HepG2 (cell line): ENCODE results near the gene NOL8. TPM values are rescaled to one million over a fixed set of nuclear protein-coding genes. Genes with fewer than 3 reads are reported as not detected.

Experiments used
- HDAC6 ChIP-seq: fragments of 200-600 bp; sonication (generic); IDR thresholded peaks from 2 replicates; pipeline ENCODE4 v1.7.0; 2017; ENCODE audit warnings: mild to moderate bottlenecking, antibody characterized with exemption, low read length, low read depth
- HIVEP1 ChIP-seq: sonication (generic); formaldehyde crosslinking; IDR thresholded peaks from 2 replicates; pipeline ENCODE4 v1.4.0; 2020; ENCODE audit warnings: mild to moderate bottlenecking, missing genetic modification reagents
- JUNB ChIP-seq: sonication (generic); formaldehyde crosslinking; IDR thresholded peaks from 2 replicates; pipeline ENCODE4 v1.8.0; 2022; ENCODE audit warnings: missing genetic modification reagents, mild to moderate bottlenecking, borderline replicate concordance
- KDM2A ChIP-seq: sonication (generic); formaldehyde crosslinking; IDR thresholded peaks from 2 replicates; pipeline ENCODE4 v1.4.0; 2020; ENCODE audit warnings: low read depth, missing genetic modification reagents, borderline replicate concordance
- LBX2 ChIP-seq: sonication (generic); formaldehyde crosslinking; IDR thresholded peaks from 2 replicates; pipeline ENCODE4 v1.5.0; 2020; ENCODE audit warnings: missing genetic modification reagents, mild to moderate bottlenecking, borderline replicate concordance
- NFIB ChIP-seq: sonication (generic); formaldehyde crosslinking; IDR thresholded peaks from 2 replicates; pipeline ENCODE4 v1.9.0; 2021; ENCODE audit warnings: missing genetic modification reagents, mild to moderate bottlenecking, borderline replicate concordance
- POLR2A ChIP-seq, 2 experiments: IDR thresholded peaks; 2 replicates each; pipeline ENCODE4 v1.6.1; 2011; ENCODE audit warnings: low read depth in 2 of 2, low read length in 2 of 2, mild to moderate bottlenecking in 1 of 2, moderate library complexity in 1 of 2; ENCODE audit not compliant: insufficient read depth in 1 of 2
- RBAK ChIP-seq: sonication (generic); formaldehyde crosslinking; IDR thresholded peaks from 2 replicates; pipeline ENCODE4 v1.5.1; 2020; ENCODE audit warnings: mild to moderate bottlenecking, missing genetic modification reagents
- RBFOX2 ChIP-seq: fragments of 200-400 bp; formaldehyde crosslinking; IDR thresholded peaks from 2 replicates; pipeline ENCODE4 v1.6.1; 2017; ENCODE audit warnings: low read depth, mild to moderate bottlenecking, low read length
- RXRB ChIP-seq: IDR thresholded peaks from 2 replicates; pipeline ENCODE4 v1.6.1; 2016; ENCODE audit warnings: borderline replicate concordance, missing genetic modification reagents, missing compliant biosample characterization
- SNAI1 ChIP-seq: sonication (generic); formaldehyde crosslinking; IDR thresholded peaks from 2 replicates; pipeline ENCODE4 v1.5.0; 2020; ENCODE audit warnings: mild to moderate bottlenecking, missing genetic modification reagents, borderline replicate concordance
- SP4 ChIP-seq: sonication (generic); formaldehyde crosslinking; IDR thresholded peaks from 2 replicates; pipeline ENCODE4 v1.8.1; 2023; ENCODE audit warnings: mild to moderate bottlenecking, missing genetic modification reagents
- TGIF2 ChIP-seq: IDR thresholded peaks from 2 replicates; pipeline ENCODE4 v1.6.1; 2016; ENCODE audit warnings: control low read depth, missing compliant biosample characterization
- USF2 ChIP-seq, 2 experiments: sonication (generic) in 1 of 2; formaldehyde crosslinking in 1 of 2; IDR thresholded peaks; 2 replicates each; pipeline versions ENCODE4 v1.5.1 to v1.6.1; 2011 to 2020; ENCODE audit warnings: borderline replicate concordance in 1 of 2, low read depth in 1 of 2, low read length in 1 of 2, mild to moderate bottlenecking in 1 of 2, missing genetic modification reagents in 1 of 2, moderate library complexity in 1 of 2
- WIZ ChIP-seq: sonication (generic); formaldehyde crosslinking; IDR thresholded peaks from 2 replicates; pipeline ENCODE4 v1.5.1; 2020; ENCODE audit warnings: mild to moderate bottlenecking, missing genetic modification reagents
- ZFYVE20 ChIP-seq: sonication (generic); formaldehyde crosslinking; IDR thresholded peaks from 2 replicates; pipeline ENCODE4 v1.8.0; 2023; ENCODE audit warnings: low read depth, mild to moderate bottlenecking, moderate library complexity, missing genetic modification reagents, borderline replicate concordance
- ZNF691 ChIP-seq: sonication (generic); formaldehyde crosslinking; IDR thresholded peaks from 2 replicates; pipeline ENCODE4 v1.4.0; 2020; ENCODE audit warnings: missing genetic modification reagents, low read depth, mild to moderate bottlenecking, borderline replicate concordance
- ZNF772 ChIP-seq: sonication (generic); formaldehyde crosslinking; IDR thresholded peaks from 2 replicates; pipeline ENCODE4 v1.5.0; 2020; ENCODE audit warnings: mild to moderate bottlenecking, missing genetic modification reagents
- polyA plus RNA-seq, 8 experiments: library from polyadenylated mRNA; depleted of rRNA in 3 of 8; stranded (reverse) in 7 of 8; unstranded in 1 of 8; fragments of >200 nt; fragmentation: Illumina TruSeq in 4 of 8; extraction: Trizol in 4 of 8; gene quantifications; 2 replicates each; pipeline versions ENCODE4 v1.2.1 to v1.2.3, GENCODE V29; 2011 to 2016; ENCODE audit warnings: low read depth in 4 of 8, missing spikeins in 1 of 8, mixed read lengths in 1 of 8; ENCODE audit not compliant: insufficient read depth in 1 of 8
- total RNA-seq, 5 experiments: library from RNA; depleted of rRNA; stranded (reverse); fragments of >200 nt; fragmentation: Illumina TruSeq; extraction: Trizol; gene quantifications; 2 replicates each; pipeline ENCODE4 v1.2.3, GENCODE V29; 2016; ENCODE audit warnings: low read depth in 1 of 5
- TF ChIP-seq, protein P1 (sequence below): sonication (generic); formaldehyde crosslinking; IDR thresholded peaks from 2 replicates; pipeline ENCODE4 v1.9.0; 2021; ENCODE audit warnings: mild to moderate bottlenecking, missing genetic modification reagents

Gene NOL8
- total and polyA plus RNA-seq, 2 of the 13 experiments (the other 11 are each of a cell fraction or from before 2014, with no cell fraction given): 12.8 to 36.3 TPM

DNA sequence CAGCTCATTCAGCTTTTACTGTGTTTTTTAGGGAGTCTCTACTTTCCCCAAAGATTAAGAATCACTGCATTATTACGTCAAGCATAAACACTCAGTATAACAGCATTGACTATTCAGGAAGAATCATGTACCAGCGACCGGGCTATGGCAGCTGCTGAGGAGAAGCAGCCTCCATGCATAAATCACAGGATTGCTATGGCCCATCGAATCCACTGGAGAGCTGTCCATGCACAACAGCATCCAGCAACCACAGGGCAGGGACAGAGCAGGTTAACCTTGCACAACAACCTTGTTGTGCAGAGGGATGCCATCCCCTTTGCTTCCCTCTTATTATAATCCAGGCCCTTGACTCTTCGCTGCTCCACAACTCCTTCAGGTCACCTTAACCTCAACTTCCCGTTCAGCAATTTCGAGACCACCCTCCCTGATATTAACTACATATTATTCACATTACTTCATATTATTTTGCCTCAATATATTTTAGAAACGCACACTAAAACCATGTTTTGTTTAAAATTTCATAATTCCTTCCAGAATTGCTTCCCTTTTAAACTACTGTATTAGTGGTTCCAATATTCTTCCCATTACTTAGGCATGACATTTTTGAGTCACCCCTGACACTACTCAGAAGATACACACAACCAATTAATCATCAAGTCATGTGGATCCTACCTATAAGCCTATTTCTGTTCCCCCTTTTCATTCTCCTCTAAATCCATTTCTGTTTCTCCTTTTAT, 32.6 kb downstream of the NOL8 start (continued):
- peak in 1 of 2 experiments; percentile 49; a peak in 1 of 4 replicates for TF ChIP-seq POLR2A (IDR thresholded peaks at IDR 0.05; ENCODE audit: insufficient read depth in 1 of 2, low read depth in 2 of 2, low read length in 2 of 2)
- no peak for TF ChIP-seq NFIB (CRISPR knock-in tag)
- no peak for TF ChIP-seq ZNF772 (CRISPR knock-in tag)
- no peak for TF ChIP-seq JUNB (CRISPR knock-in tag)
- TF ChIP-seq WIZ (CRISPR knock-in tag): no peak
- no peak for TF ChIP-seq SP4 (CRISPR knock-in tag)
- TF ChIP-seq RBFOX2: no peak
- no peak for TF ChIP-seq ZFYVE20 (CRISPR knock-in tag)
- no peak for TF ChIP-seq LBX2
- 0 out of 2 replicates have a peak, but pooled peaks have one; percentile 14 for TF ChIP-seq TGIF2 (CRISPR knock-in tag)
- no peak for TF ChIP-seq RBAK
- no peak for TF ChIP-seq SNAI1 (CRISPR knock-in tag)
- TF ChIP-seq, protein P1, sequence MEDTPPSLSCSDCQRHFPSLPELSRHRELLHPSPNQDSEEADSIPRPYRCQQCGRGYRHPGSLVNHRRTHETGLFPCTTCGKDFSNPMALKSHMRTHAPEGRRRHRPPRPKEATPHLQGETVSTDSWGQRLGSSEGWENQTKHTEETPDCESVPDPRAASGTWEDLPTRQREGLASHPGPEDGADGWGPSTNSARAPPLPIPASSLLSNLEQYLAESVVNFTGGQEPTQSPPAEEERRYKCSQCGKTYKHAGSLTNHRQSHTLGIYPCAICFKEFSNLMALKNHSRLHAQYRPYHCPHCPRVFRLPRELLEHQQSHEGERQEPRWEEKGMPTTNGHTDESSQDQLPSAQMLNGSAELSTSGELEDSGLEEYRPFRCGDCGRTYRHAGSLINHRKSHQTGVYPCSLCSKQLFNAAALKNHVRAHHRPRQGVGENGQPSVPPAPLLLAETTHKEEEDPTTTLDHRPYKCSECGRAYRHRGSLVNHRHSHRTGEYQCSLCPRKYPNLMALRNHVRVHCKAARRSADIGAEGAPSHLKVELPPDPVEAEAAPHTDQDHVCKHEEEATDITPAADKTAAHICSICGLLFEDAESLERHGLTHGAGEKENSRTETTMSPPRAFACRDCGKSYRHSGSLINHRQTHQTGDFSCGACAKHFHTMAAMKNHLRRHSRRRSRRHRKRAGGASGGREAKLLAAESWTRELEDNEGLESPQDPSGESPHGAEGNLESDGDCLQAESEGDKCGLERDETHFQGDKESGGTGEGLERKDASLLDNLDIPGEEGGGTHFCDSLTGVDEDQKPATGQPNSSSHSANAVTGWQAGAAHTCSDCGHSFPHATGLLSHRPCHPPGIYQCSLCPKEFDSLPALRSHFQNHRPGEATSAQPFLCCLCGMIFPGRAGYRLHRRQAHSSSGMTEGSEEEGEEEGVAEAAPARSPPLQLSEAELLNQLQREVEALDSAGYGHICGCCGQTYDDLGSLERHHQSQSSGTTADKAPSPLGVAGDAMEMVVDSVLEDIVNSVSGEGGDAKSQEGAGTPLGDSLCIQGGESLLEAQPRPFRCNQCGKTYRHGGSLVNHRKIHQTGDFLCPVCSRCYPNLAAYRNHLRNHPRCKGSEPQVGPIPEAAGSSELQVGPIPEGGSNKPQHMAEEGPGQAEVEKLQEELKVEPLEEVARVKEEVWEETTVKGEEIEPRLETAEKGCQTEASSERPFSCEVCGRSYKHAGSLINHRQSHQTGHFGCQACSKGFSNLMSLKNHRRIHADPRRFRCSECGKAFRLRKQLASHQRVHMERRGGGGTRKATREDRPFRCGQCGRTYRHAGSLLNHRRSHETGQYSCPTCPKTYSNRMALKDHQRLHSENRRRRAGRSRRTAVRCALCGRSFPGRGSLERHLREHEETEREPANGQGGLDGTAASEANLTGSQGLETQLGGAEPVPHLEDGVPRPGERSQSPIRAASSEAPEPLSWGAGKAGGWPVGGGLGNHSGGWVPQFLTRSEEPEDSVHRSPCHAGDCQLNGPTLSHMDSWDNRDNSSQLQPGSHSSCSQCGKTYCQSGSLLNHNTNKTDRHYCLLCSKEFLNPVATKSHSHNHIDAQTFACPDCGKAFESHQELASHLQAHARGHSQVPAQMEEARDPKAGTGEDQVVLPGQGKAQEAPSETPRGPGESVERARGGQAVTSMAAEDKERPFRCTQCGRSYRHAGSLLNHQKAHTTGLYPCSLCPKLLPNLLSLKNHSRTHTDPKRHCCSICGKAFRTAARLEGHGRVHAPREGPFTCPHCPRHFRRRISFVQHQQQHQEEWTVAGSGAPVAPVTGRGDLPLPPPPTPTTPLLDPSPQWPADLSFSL: no peak
- TF ChIP-seq HDAC6: no peak
- no peak for TF ChIP-seq ZNF691 (CRISPR knock-in tag)
- no peak for TF ChIP-seq USF2 (IDR thresholded peaks at IDR 0.05; ENCODE audit: low read depth, low read length)
- no peak for TF ChIP-seq USF2 (CRISPR knock-in tag; IDR thresholded peaks at IDR 0.05; ENCODE audit: borderline replicate concordance)
- TF ChIP-seq HIVEP1 (CRISPR knock-in tag): no peak
- no peak for TF ChIP-seq KDM2A (CRISPR knock-in tag)
- no peak for TF ChIP-seq RXRB
